Adipose tissue (tissue), 3 donors: ENCODE results near the gene DHRS7B. TPM values are rescaled to one million over a fixed set of nuclear protein-coding genes. Genes with fewer than 3 reads are reported as not detected.
A peak's percentile ranks its signal among the peaks of the same experiment; 100 is the strongest.
"Not testable (repeated sequence)": the region's sequence is repeated elsewhere in the genome, so short reads cannot be mapped to it uniquely, and the experiment has no call there.

ENCODE experiments used
- H3K27ac ChIP-seq: one replicate; pipeline ENCODE4 v1.5.1; 2013; ENCODE audit warnings: low read depth, low read length
- WGBS, 3 donors: extraction: QIAGEN DNeasy Blood & Tissue Kit; methylation state at CpG; one replicate each; pipeline ENCODE4 v1.1.7; 2013; 5-methylcytosine and 5-hydroxymethylcytosine counted together
- polyA plus RNA-seq, 3 donors: library from polyadenylated mRNA; stranded (reverse); fragments of 200-250 nt; gene quantifications; one replicate each; pipeline ENCODE4 v1.2.3, GENCODE V29; 2013
- donor health status: healthy with polysubstance abuse.
- donor health status: Bipolar disorder and iron deficiency.
- donor health status: healthy.

The DHRS7B gene
- polyA plus RNA-seq, 3 donors: 19.7 to 44.8 (median 25.2) TPM

- WGBS, 3 donors: 0 to 1% (median 0%) methylated on average over 31 to 35 of the region's 35 CpGs
- H3K27ac ChIP-seq: peak overlapping the region; percentile 48
Measured at GRCh38 chr17:21213638-21214014, 86.9 kb downstream of the DHRS7B start.

- 0% methylated on average over 70 to 76 of the region's 76 CpGs for WGBS, 3 donors
Measured at GRCh38 chr17:21214015-21214776, 87.4 kb downstream of the DHRS7B start, which contains the start of gene TMEM11. TMEM11 (minus strand) TSS chr17:21214161; CDS start chr17:21214152, 9 bp downstream.

DNA sequence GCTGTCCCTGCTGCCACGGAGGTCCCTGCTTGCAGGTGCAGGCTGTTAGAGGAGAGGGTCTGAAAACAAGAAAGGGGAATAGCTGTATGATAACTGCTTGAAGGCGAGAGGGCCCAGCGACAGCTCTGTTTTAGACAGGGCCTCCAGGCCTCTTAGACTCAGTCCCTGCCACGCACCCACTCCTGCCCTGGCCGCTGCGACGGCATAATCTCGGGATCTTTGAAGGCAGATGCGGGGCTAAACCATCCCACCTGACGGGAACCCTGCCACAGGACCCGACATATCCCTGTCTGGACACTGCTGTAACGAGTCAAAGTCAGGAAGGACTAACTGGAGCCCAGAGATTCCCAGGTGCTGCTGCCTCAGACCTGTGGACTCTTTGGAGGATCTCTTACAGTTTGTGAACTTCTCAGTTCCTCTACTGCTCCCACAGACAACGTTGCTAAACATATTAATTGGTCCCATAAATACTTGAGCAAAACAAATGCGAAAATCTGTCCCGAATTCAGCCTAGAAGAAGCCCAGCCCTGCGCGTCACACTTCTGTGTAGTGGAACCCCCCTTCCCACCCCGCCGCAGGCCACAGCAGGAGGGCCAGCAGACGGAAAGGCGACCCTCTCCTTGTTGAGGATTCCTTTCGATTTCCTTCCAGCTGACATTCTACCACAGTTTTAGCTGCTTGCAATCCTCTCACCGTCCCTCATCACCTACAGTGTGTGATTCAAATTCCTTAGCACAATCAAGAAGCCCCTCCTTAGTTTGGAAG is 88.2 kb downstream of the DHRS7B start:
- WGBS, 3 donors: 9 to 13% (median 9%) methylated on average over 23 of the region's 23 CpGs
- peak overlapping the region; percentile 53 for H3K27ac ChIP-seq

More at GRCh38 chr17:21214015-21214776, 87.4 kb downstream of the DHRS7B start, which contains the start of gene TMEM11:
- H3K27ac ChIP-seq: peak within 1 kb of the TSS; percentile 53

DNA sequence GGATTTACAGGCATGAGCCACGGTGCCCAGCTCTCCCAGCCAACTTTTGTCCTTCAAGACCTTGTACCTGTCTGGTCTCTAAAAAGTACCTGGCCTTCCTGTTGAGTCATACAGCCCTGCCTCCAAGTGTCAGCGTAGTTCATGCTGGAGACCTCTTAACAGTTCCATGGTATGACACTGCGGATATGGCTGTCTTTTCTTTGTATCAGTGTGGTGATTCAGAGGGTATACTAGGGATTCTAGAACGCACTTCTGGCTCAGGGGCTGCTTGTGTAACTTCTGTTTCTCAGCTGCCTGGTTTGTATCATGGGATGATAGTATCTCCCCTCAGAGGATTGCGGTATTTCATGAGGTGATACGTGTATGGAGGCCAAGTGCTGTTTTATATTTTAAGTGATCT is 89.2 kb downstream of the DHRS7B start:
- no peak overlapping the region for H3K27ac ChIP-seq
- 79 to 92% (median 82%) methylated on average over 6 of the region's 6 CpGs for WGBS, 3 donors

DNA sequence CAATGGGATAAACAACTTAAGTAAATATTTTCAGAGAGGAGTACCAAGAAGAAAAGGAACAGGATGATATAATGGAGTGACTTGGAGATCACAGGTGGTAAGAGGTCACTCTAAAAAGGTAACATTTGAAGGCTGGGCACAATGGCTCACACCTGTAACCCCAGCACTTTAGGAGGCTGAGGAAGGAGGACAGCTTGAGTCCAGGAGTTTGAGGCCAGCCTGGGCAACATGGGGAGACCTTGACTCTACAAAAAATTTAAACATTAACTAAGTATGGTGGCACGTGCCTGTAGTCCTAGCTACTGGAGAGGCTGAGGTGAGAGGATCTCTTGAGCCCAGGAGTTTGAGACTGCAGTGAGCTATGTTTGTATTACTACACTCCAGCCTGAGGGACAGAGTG is 90.6 kb downstream of the DHRS7B start:
- no peak overlapping the region for H3K27ac ChIP-seq
- 56 to 90% (median 85%) methylated on average over 1 of the region's 1 CpG for WGBS, 3 donors

GRCh38 chr17:21218101-21218500 is 91.3 kb downstream of the DHRS7B start:
- WGBS, 3 donors: 80 to 87% (median 81%) methylated on average over 3 of the region's 3 CpGs
- no peak overlapping the region for H3K27ac ChIP-seq

GRCh38 chr17:21218831-21219380 is 92.1 kb downstream of the DHRS7B start:
- H3K27ac ChIP-seq: no peak overlapping the region
- WGBS, 3 donors: 61 to 86% (median 64%) methylated on average over 3 of the region's 3 CpGs

- 90 to 95% (median 94%) methylated on average over 6 of the region's 6 CpGs for WGBS, 3 donors
- no peak overlapping the region for H3K27ac ChIP-seq
Measured at GRCh38 chr17:21223086-21223485, 96.3 kb downstream of the DHRS7B start.

GRCh38 chr17:21227277-21227676 is 100.5 kb downstream of the DHRS7B start:
- WGBS, 3 donors: 85 to 90% (median 89%) methylated on average over 11 of the region's 11 CpGs
- H3K27ac ChIP-seq: not testable (repeated sequence)

DNA sequence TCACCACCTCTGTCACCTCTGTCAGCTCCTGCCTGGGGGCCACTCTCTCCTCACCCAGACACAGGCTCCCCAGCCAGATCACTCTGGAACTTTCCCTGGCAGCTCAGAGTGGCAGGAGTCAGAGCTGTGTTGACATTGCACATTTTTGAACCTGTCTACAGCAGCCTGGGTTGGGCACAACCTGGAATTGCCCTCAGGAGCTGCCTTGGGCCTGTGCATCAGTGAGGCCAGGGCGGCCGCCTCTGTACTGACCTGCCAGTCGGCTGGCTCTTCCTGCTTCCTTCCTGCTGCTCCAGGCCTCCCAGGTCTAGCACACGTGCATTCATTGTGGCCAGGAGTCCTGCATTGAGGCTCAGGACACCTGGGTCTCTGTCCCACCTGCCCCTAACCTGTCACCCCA is 101.3 kb downstream of the DHRS7B start:
- WGBS, 3 donors: 60 to 69% (median 66%) methylated on average over 4 of the region's 4 CpGs
- H3K27ac ChIP-seq: no peak overlapping the region

DNA sequence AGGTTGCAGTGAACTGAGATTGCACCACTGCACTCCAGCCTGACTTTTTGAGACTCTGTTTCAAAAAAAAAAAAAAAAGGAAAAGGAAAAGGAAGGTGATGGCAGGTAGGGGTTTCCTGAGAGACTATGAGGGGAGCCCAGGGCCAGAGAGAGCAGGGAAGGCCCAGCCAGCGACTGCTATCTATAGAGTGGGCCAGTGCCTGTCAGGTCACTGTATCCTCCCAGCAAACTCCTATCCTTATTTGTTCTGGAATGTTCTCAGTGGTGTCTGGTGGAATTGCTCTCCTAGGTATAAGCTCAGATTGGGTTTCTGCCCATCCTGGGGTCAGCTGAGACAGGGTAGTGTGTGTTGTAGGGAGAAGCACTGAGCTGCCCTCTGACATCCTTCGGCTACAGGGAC is 102.1 kb downstream of the DHRS7B start:
- 65 to 91% (median 69%) methylated on average over 2 of the region's 2 CpGs for WGBS, 3 donors
- H3K27ac ChIP-seq: no peak overlapping the region

DNA sequence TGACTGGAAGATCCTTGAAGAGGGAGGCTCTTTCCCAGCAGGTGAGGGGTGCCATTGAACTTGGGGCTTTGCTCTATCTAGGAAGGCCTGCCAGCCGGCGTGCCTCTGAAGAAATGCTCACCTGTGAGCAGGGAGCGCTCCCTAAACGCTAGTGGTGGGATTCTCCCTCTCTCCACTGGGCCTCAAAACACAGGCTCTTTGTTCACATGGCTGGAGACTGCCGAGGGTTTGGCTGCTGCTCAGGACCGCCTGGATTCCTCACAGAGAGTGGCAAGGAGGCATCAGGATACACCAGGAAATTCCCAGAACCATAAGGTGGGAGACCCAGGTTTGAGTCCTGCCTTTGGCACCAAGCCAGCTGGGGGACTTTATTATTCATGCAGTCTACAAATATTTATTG is 104.8 kb downstream of the DHRS7B start:
- WGBS, 3 donors: 59 to 86% (median 83%) methylated on average over 6 of the region's 6 CpGs
- no peak overlapping the region for H3K27ac ChIP-seq

DNA sequence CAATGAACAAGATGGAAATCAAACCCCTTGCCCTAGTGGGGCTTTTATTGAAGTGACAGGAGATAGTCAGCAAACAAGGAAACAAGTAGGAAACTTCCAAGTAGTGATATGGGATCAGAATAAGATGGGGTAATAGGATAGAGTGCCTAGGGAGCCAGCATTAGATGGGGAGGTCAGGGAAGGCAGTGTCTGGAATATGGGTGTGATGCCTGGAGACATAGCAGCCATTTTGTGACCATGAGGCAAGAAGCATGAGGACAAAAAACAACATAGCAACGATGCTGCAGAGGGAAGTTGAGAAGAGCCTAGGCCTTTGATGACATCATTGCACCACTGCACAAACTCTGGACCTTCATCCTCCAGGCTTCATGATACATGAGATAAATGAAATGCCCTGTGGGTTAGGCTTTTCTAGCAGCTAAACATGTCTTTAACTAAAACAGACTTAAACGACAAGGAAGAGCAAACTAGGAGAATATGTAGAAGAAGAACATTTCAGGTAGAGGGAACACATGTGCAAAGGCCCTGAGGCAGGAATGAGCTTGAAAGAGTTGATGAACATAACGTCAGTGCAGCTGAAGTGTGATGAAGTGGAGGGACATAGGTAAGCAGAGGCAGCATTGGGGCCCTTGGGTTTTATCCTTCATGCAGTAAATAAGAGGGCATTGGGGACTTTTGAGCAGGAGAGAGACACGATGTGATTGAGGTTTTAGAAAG is 105.4 kb downstream of the DHRS7B start:
- 92 to 95% (median 93%) methylated on average over 4 of the region's 4 CpGs for WGBS, 3 donors
- no peak overlapping the region for H3K27ac ChIP-seq

DNA sequence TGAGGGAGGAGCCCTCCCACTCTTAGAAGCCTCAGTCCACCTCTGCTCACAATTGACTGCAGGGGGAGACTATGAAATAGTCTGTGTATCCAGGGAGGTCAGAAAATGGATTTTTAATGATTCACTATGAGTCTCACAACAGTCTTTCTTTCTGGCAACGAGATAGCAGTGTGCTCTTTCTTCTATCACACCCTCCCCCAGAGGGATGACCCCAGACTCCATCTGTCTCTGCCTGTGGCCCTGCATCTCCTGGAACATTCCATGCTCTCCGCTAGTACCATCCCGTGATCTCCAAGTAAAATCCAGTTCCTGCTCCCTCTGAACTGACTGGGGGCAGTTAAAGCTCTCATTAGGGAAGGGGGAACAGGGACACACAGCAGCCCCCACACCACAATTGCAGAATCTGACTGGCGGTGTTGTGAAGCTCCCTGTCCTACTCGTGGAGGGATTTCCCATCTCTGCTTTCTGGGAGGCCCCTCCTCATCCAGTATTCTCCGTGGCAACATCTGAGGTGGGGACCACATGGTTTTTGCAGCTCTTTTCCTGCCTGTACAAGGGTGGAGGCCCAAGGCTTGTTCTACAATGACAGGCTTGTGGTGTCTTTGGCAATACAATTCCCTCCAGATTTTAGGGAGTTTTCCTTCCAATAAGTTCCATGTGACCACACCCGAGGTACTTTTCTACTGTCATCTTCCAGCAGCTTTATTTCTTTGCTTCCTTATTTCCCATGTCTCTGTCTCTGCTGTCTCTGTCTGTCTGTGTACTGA is 107.0 kb downstream of the DHRS7B start:
- 53 to 71% (median 56%) methylated on average over 7 of the region's 7 CpGs for WGBS, 3 donors
- H3K27ac ChIP-seq: no peak overlapping the region

DNA sequence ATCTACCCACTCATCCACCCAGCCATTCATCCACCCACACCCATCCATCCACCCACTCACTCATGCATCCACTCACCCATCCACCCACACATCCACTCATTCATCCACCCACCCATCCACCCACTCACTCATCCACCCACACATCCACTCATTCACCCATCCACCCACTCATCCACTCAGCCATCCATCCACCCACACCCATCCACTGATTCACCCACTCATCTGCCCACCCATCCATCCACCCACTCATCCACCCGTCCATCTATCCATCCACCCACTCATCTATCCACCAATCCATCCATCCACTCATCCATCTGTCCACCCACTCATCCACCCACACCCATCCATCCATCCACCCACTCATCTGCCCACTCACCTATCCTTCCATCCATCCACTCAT is 109.2 kb downstream of the DHRS7B start:
- H3K27ac ChIP-seq: no peak overlapping the region
- WGBS, 3 donors: 72 to 88% (median 74%) methylated on average over 1 of the region's 1 CpG

DNA sequence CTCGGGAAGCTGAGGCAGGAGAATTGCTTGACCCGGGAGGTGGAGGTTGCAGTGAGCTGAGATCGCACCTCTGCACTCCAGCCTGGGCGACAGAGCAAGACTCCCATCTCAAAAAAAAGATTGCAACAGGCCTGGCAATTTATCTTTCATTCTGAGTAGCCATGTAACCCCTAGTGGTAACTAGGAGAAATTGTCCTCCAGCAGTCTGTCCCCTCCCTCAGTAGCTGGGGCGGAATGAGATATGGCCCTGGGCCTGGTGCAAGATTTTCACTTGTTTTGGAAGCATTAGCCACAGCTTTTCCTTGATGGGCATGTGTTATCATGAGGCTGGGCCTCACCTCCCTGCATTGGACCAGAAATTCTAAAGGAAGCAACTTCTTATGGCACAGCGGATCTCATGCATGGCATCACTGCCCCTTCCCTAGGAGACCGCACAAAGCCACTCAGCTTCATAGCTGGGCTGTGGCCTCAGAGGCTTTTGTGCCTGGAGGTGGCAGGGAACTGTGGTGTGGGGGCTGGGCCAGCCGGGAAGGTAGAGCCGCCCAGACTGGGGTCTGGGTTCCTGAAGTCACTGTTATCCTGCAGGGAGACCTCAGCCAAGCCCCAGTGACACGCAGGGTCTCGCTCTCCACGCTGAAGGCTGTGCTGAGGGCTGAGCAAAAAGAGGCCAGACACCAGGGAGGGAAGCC is 113.1 kb downstream of the DHRS7B start:
- no peak overlapping the region for H3K27ac ChIP-seq
- 68 to 80% (median 78%) methylated on average over 12 of the region's 12 CpGs for WGBS, 3 donors

DNA sequence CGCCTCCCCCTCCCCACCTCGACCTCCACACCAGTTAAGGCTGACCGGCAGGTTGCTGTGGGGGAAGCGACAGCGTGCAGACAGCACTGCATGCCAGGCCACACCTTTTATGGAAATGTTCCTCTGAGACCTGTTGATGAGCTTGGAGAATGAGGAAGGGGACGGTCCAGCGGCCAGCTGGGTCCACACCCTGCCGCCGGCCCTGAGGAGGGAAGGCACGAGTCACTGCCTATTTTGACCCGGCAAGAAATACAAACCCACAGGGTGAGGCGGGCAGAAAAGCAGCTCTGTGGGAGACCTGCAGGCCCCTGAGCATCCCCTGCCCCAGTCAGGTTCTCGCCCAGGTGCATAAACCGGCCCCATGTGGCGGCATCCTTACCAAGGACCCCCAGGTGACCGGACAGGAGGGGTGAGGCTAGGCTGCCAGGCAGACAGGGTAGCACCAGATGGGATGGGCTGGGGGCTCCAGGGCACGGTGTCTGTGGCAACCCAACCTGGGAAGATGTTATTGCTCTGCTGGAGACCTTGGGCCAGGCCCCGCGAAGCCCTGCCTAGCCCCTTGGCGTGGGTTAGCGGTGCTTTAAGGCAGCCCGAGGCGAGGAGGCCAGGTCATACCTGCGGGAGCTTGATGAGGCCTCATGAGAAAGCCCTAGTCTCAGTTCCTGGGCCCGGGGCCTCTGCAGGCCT is 113.7 kb downstream of the DHRS7B start:
- 72 to 76% (median 74%) methylated on average over 24 to 25 of the region's 25 CpGs for WGBS, 3 donors
- no peak overlapping the region for H3K27ac ChIP-seq
